A549 (cell line): ENCODE results near the gene EIF4G2.

ENCODE experiments used
- CEBPB ChIP-seq, 2 experiments: fragments of >200 bp in 1 of 2; sonication (Bioruptor Twin) in 1 of 2; formaldehyde crosslinking in 1 of 2; IDR thresholded peaks; 2 replicates each; pipeline ENCODE4 v1.6.1; 2012 to 2016
- EP300 ChIP-seq, 2 experiments: fragments of >200 bp; sonication (Bioruptor Twin); formaldehyde crosslinking; IDR thresholded peaks; 2 replicates in 1 of 2; 3 replicates in 1 of 2; pipeline ENCODE4 v1.6.1; 2016 to 2017
- ESRRA ChIP-seq: fragments of 150-350 bp; IDR thresholded peaks from 2 replicates; pipeline ENCODE4 v1.6.1; 2014; ENCODE audit warnings: mild to moderate bottlenecking, low read length, borderline replicate concordance
- NR3C1 ChIP-seq: fragments of >200 bp; sonication (Bioruptor Twin); formaldehyde crosslinking; IDR thresholded peaks from 3 replicates; pipeline ENCODE4 v1.6.1; 2017
- POLR2A ChIP-seq: IDR thresholded peaks from 2 replicates; pipeline ENCODE4 v1.6.1; 2012; ENCODE audit warnings: mild to moderate bottlenecking, low read length
- RAD21 ChIP-seq, 2 experiments: fragments of >200 bp in 1 of 2; sonication (Bioruptor Twin) in 1 of 2; formaldehyde crosslinking in 1 of 2; IDR thresholded peaks in 1 of 2; conservative IDR thresholded peaks in 1 of 2; 2 replicates in 1 of 2; 3 replicates in 1 of 2; pipeline ENCODE4 v1.6.1; 2012 to 2018; ENCODE audit warnings: inconsistent platforms in 1 of 2
- SMC3 ChIP-seq: fragments of >200 bp; sonication (Bioruptor Twin); formaldehyde crosslinking; IDR thresholded peaks from 3 replicates; pipeline ENCODE4 v1.6.1; 2018; ENCODE audit warnings: inconsistent platforms
- TF ChIP-seq, protein P1 (sequence below): fragments of >200 bp; sonication (Bioruptor Twin); formaldehyde crosslinking; IDR thresholded peaks from 3 replicates; pipeline ENCODE4 v1.5.1; 2016
- TF ChIP-seq, protein P2 (sequence below): fragments of >200 bp; sonication (Bioruptor Twin); formaldehyde crosslinking; IDR thresholded peaks from 3 replicates; pipeline ENCODE4 v1.6.1; 2016
- TF ChIP-seq, protein P3 (sequence below): IDR thresholded peaks from 2 replicates; pipeline ENCODE4 v1.6.1; 2012; ENCODE audit warnings: low read depth, borderline replicate concordance

DNA sequence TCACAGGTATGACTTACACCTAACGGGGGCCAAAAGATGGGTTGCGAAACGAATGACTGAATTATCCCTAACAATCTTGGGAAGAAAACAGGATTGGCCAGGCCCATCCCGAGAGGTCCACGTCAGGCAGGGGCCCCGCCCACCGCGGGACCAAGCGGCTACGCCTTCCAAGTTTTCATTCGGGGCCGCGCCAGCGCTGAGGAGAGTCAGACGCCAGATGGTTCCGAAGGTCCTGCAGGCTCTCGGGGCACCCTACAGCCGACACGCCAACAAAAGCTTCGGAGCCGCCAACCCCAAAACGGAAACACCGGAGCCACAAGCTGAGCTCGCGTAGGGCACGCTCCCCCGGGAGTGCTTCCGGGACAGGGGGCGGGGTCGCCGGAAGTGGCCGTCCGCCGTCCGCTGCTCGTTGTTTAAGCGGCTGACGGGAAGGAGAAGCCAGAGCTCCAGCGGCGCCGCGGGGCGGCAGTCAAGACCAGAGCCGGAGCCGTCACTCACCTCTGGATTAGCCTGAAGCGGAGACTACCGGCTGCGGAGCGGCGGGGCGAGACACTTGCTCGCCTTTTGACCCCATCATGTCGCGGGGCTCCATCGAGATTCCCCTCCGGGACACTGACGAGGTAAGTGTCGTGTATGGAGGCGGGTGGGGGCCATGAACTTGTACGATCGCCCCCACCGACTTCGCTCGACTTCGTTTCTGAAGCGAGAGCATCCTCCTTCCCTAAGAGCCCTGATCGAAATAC, 57.7 kb downstream of the EIF4G2 start, which contains the start of gene CTR9:
- TF ChIP-seq, protein P1, sequence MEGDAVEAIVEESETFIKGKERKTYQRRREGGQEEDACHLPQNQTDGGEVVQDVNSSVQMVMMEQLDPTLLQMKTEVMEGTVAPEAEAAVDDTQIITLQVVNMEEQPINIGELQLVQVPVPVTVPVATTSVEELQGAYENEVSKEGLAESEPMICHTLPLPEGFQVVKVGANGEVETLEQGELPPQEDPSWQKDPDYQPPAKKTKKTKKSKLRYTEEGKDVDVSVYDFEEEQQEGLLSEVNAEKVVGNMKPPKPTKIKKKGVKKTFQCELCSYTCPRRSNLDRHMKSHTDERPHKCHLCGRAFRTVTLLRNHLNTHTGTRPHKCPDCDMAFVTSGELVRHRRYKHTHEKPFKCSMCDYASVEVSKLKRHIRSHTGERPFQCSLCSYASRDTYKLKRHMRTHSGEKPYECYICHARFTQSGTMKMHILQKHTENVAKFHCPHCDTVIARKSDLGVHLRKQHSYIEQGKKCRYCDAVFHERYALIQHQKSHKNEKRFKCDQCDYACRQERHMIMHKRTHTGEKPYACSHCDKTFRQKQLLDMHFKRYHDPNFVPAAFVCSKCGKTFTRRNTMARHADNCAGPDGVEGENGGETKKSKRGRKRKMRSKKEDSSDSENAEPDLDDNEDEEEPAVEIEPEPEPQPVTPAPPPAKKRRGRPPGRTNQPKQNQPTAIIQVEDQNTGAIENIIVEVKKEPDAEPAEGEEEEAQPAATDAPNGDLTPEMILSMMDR: peak; percentile 30
- TF ChIP-seq EP300 (IDR thresholded peaks at IDR 0.05): no peak
- TF ChIP-seq ESRRA: no peak
- TF ChIP-seq POLR2A: peak; percentile 76
- TF ChIP-seq SMC3: peak; percentile 26; the same call in 2 of the 3 replicates
- TF ChIP-seq, protein P2, sequence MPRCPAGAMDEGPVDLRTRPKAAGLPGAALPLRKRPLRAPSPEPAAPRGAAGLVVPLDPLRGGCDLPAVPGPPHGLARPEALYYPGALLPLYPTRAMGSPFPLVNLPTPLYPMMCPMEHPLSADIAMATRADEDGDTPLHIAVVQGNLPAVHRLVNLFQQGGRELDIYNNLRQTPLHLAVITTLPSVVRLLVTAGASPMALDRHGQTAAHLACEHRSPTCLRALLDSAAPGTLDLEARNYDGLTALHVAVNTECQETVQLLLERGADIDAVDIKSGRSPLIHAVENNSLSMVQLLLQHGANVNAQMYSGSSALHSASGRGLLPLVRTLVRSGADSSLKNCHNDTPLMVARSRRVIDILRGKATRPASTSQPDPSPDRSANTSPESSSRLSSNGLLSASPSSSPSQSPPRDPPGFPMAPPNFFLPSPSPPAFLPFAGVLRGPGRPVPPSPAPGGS: peak; percentile 62; the same call in 1 of the 3 replicates
- no peak for TF ChIP-seq NR3C1
- TF ChIP-seq, protein P3, sequence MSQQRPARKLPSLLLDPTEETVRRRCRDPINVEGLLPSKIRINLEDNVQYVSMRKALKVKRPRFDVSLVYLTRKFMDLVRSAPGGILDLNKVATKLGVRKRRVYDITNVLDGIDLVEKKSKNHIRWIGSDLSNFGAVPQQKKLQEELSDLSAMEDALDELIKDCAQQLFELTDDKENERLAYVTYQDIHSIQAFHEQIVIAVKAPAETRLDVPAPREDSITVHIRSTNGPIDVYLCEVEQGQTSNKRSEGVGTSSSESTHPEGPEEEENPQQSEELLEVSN: 0 out of 2 replicates have a peak, but pooled peaks have one; percentile 36
- TF ChIP-seq CEBPB (IDR thresholded peaks at IDR 0.05): peak; percentile 87 to 96; a peak in 3 of 4 replicates
- TF ChIP-seq RAD21 (conservative IDR thresholded peaks at IDR 0.05 in 1 of 2, IDR thresholded peaks at IDR 0.05 in 1 of 2): peak; percentile 27 to 45; a peak in 3 of 5 replicates
